Measurements from ENCODE around the gene IL4R.
"Not testable (repeated sequence)": the region's sequence is repeated elsewhere in the genome, so short reads cannot be mapped to it uniquely, and the experiment has no call there.

IL4R gene

GRCh38 chr16:27377666-27378485 is 64.1 kb downstream of the IL4R start:
- DNase-seq, result no peak

GRCh38 chr16:27378871-27379481 is 65.2 kb downstream of the IL4R start:
- no peak for DNase-seq

GRCh38 chr16:27379919-27380318 is 66.1 kb downstream of the IL4R start:
- no peak for DNase-seq

GRCh38 chr16:27381236-27381635 is 67.5 kb downstream of the IL4R start:
- DNase-seq, result no peak

- no peak for DNase-seq
Observed at GRCh38 chr16:27381974-27382855, 68.4 kb downstream of the IL4R start.

GRCh38 chr16:27383556-27384243 is 69.9 kb downstream of the IL4R start:
- peak in 3 of 51 donors; percentile 0 to 22 (median 3) for DNase-seq

GRCh38 chr16:27384425-27384824 is 70.7 kb downstream of the IL4R start:
- DNase-seq, result no peak

- no peak for DNase-seq
Observed at GRCh38 chr16:27385398-27385797, 71.6 kb downstream of the IL4R start.

GRCh38 chr16:27386674-27387073 is 72.9 kb downstream of the IL4R start:
- DNase-seq, result no peak

GRCh38 chr16:27387724-27388123 is 74.0 kb downstream of the IL4R start:
- no peak for DNase-seq

- no peak for DNase-seq
Observed at GRCh38 chr16:27389272-27389961, 75.6 kb downstream of the IL4R start.

GRCh38 chr16:27390151-27390550 is 76.4 kb downstream of the IL4R start:
- no peak for DNase-seq

- DNase-seq, result no peak
Observed at GRCh38 chr16:27392671-27393070, 78.9 kb downstream of the IL4R start.

- no peak for DNase-seq
Observed at GRCh38 chr16:27394516-27394915, 80.7 kb downstream of the IL4R start.

- DNase-seq, result not testable (repeated sequence)
Observed at GRCh38 chr16:27398341-27398893, 84.6 kb downstream of the IL4R start.

GRCh38 chr16:27398894-27399853 is 85.4 kb downstream of the IL4R start:
- no peak for DNase-seq

- no peak for DNase-seq
Observed at GRCh38 chr16:27399969-27400368, 86.2 kb downstream of the IL4R start.

- no peak for DNase-seq
Observed at GRCh38 chr16:27400751-27401620, 87.2 kb downstream of the IL4R start.
